SK-N-MC (cell line): Measurements from ENCODE around the gene G6PD.
"Not testable (repeated sequence)": the region's sequence is repeated elsewhere in the genome, so short reads cannot be mapped to it uniquely, and the experiment has no call there.

Source experiments
- DNase-seq: peaks from one replicate; pipeline ENCODE4 v3.0.0-alpha.2; 2011; ENCODE audit warnings: low read depth, low spot score
- H3K27ac ChIP-seq: fragments of 200-600 bp; sonication (generic); 2 replicates; pipeline ENCODE4 v1.5.1; 2016; ENCODE audit warnings: mixed run types
- H3K36me3 ChIP-seq: fragments of 200-600 bp; sonication (generic); 2 replicates; pipeline ENCODE4 v1.6.1; 2017; ENCODE audit warnings: antibody characterized with exemption, low read length, mixed read lengths; ENCODE audit not compliant: insufficient read depth
- H3K4me3 ChIP-seq: fragments of 200-600 bp; sonication (generic); 2 replicates; pipeline ENCODE4 v1.5.1; 2016
- H3K9ac ChIP-seq: fragments of 200-600 bp; sonication (generic); 2 replicates; pipeline ENCODE4 v1.8.0; 2017; ENCODE audit warnings: mixed run types, mixed read lengths; ENCODE audit not compliant: insufficient read length
- H3K9me3 ChIP-seq: fragments of 200-600 bp; sonication (generic); 2 replicates; pipeline ENCODE4 v1.6.1; 2017; ENCODE audit warnings: low read depth, mild to moderate bottlenecking, antibody characterized with exemption, low read length, moderate library complexity, mixed read lengths
- EZH2 ChIP-seq: fragments of 200-600 bp; sonication (generic); IDR thresholded peaks from one replicate; pipeline ENCODE4 v1.6.1; 2017; ENCODE audit warnings: antibody characterized with exemption
- FOXP2 ChIP-seq: optimal IDR thresholded peaks from 2 replicates; pipeline ENCODE3; 2011; ENCODE audit warnings: mild to moderate bottlenecking, moderate library complexity; ENCODE audit not compliant: insufficient read depth; ENCODE audit errors: extremely low read length, control extremely low read depth
- POLR2AphosphoS5 ChIP-seq: IDR thresholded peaks from 2 replicates; pipeline ENCODE4 v1.6.1; 2012; ENCODE audit warnings: mild to moderate bottlenecking, low read depth, low read length, borderline replicate concordance

The G6PD gene

DNA sequence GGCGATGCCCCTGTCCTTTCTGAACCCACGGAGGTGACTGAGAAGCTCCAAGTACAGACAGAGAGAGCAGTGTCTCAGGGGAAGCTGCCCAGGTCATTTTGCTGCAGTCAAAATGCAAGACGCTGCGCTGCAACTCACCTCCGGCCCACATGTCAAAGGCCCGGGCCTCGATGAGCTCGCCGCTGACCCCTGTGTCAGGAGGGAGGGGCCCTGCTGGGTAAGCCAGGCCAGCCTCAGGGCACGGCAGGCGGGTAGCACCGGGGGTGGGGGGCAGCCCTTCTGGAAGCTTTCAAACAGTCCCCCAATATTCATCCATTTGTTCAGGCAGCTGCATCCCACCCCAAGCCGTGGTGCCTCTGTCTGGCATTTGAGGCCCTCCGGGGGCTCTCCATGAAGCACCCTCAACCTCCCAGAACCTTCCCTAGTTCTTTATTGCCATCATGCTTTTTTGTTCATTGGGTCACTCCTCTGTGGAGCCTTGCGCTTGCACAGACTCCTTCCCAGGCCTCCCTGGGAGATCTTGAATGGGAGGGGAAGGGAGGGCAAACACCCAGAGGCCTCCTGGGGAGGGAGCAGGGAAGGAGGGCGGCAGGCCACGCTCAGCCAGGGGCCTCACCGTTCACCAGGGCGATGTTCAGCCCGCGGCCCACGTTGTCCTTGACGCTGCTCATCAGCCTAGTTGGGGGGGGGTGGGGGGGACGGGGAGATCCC is 38.8 kb downstream of the G6PD start:
- no peaks in the 10 kb centered on the region for H3K36me3 ChIP-seq
- H3K9ac ChIP-seq, result no peak overlapping the region
- no peaks in the 10 kb centered on the region for H3K9me3 ChIP-seq
- no peak overlapping the region for H3K27ac ChIP-seq
- DNase-seq, result no peak
- TF ChIP-seq EZH2 (no peak), POLR2AphosphoS5 (no peak), FOXP2 (no peak)
- no peak overlapping the region for H3K4me3 ChIP-seq

DNA sequence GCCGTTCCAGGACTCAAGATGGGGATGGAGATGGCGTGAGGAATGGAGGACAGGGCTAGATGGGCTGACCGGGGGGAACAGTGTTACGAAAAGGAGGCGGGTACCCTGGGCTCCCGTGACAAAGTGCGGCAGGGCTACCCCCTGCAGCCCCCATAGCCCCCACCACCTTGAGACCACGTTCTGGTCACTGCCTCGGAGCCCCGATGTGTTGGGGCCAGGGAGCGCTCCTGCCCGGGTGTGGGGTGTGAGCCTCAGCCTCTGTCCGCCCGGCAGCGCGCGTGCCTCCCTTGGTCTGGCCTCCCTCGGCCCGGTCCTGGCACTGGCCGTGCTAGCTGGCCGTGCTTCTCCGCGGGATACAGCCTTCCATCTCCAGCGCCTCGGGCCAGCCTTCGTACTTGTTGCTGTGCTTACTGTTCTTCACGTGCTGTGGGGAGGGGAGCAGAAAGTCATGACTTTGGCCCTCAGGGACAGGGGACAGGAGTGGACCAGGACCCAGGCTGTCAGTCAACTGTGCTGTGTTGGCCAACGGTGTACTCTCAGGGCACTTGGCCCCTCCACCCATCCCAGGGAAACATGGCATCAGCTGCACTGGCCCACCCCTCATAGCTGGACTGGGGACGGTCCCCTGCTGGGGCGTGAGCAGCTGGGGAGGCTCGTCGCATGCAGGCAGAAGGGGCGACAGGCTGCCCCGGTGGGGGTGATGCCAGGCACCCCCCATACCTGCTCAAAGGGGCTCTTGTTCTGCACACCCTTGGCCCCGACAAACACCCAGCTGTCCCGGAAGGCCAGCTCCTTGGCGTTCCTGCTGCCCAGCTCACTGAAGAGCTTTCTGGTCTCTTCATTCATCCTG is 39.9 kb downstream of the G6PD start:
- DNase-seq, result no peak
- H3K9me3 ChIP-seq, result no peaks in the 10 kb centered on the region
- no peaks in the 10 kb centered on the region for H3K36me3 ChIP-seq
- TF ChIP-seq EZH2 (no peak), FOXP2 (no peak)
- H3K4me3 ChIP-seq, result no peak overlapping the region
- H3K27ac ChIP-seq, result no peak overlapping the region
- H3K9ac ChIP-seq, result no peak overlapping the region

DNA sequence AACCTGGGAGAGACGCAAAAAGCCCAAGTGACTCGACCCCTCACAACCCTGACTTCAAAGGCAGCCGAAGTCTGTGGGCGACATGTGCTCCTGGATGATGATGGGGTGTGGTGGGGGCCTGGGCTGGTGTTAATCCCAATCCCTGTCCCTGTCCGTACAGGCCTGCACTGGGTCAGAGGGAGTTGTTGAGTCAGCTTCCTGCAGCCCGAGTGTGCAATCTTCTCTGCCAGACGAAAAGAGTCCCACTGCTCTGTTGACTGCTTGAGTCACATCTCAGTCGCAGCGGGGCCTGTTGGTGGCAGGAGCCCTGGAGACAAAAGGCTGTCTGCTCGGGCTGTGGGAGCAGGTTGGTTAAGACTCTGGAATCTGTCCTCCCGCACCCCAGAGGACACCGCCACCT is 40.9 kb downstream of the G6PD start:
- no peaks in the 10 kb centered on the region for H3K9me3 ChIP-seq
- no peak overlapping the region for H3K27ac ChIP-seq
- H3K36me3 ChIP-seq, result no peaks in the 10 kb centered on the region
- H3K9ac ChIP-seq, result no peak overlapping the region
- H3K4me3 ChIP-seq, result no peak overlapping the region
- no peak for DNase-seq
- TF ChIP-seq FOXP2, result no peak
- TF ChIP-seq EZH2, result no peak
- TF ChIP-seq POLR2AphosphoS5, result no peak

DNA sequence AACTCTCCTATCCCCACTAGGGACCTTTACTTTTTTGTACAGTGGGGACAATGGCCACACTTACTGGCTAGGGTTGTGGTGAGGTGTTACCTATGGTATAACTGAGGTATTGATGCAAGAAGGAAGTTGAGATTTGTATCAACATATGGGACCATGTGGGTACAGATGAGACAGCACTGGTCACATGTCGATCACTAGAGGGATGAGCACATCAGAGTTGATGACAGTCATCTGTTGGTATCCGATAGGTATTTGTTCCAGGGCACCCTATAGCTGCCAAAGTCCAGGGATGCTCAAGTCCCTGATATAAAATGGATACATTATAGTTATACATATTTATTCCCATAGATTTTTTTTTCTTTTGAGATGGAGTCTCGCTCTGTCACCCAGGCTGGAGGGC is 43.7 kb downstream of the G6PD start:
- no peak overlapping the region for H3K27ac ChIP-seq
- DNase-seq, result no peak
- H3K9me3 ChIP-seq, result no peaks in the 10 kb centered on the region
- H3K4me3 ChIP-seq, result no peak overlapping the region
- no peak overlapping the region for H3K9ac ChIP-seq
- TF ChIP-seq POLR2AphosphoS5 (no peak), FOXP2 (no peak), EZH2 (no peak)
- no peaks in the 10 kb centered on the region for H3K36me3 ChIP-seq

DNA sequence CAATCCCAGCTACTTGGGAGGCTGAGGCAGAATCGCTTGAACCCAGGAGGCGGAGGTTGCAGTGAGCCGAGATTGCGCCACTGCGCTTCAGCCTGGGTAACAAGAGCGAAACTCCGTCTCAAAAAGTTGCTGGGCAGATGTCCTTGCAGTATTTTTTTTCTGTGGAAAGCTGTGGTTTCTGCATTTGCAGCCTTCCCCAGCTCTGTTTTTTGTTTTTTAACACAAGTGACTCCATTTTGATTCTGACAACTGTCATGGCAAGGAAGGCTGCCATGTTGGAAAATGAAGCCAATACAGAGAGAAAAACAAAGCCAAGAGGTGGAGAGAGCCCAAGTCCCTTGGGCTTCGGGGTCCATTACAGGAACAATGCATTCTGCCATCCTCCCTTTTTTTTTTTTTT is 44.5 kb downstream of the G6PD start:
- no peak overlapping the region for H3K9ac ChIP-seq
- H3K36me3 ChIP-seq, result no peaks in the 10 kb centered on the region
- DNase-seq, result no peak
- no peaks in the 10 kb centered on the region for H3K9me3 ChIP-seq
- no peak overlapping the region for H3K27ac ChIP-seq
- TF ChIP-seq EZH2 (no peak), FOXP2 (no peak), POLR2AphosphoS5 (no peak)
- H3K4me3 ChIP-seq, result no peak overlapping the region

DNA sequence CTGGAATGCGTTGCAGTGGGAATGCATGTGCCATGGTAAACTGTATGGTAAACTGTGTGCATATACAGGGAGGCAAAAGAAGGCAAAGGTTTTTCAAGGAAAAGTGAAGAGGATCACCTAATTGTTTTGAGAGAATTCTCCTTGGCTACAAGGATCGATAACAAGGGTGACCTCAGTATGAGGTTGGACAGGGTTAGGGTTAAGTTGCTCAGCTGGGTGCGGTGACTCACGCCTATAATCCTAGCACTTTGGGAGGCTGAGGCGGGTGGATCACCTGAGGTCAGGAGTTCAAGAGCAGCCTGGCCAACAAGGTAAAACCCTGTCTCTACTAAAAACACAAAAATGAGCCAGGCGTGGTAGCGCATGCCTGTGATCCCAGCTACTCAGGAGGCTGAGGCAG is 45.2 kb downstream of the G6PD start:
- not testable (repeated sequence) for H3K4me3 ChIP-seq, H3K27ac ChIP-seq, DNase-seq, H3K9ac ChIP-seq, H3K9me3 ChIP-seq, H3K36me3 ChIP-seq

DNA sequence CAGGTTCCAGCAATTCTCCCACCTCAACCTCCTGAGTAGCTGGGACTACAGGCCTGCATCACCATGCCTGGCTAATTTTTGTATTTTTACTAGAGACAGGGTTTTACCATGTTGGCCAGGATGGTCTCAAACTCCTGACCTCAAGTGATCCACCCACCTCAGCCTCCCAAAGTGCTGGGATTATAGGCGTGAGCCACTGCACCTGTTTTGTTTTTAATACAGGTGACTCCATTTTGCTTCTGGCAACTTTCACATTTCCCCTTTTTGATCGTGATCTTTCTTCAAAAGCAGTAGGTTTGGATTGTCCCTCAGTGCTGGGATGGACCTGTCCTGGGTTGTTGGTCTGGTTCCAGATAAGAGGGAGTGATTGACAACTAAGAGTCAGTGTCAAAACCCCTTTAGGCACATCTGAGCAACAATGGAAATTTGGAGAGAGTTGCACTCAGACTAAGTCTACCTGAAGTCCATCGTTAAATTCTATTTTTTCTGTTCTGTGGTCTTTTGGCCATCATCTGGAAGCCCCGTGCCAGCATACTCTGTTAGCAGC is 50.0 kb downstream of the G6PD start:
- H3K9me3 ChIP-seq, H3K27ac ChIP-seq, H3K4me3 ChIP-seq, H3K9ac ChIP-seq, H3K36me3 ChIP-seq, DNase-seq: not testable (repeated sequence)

DNA sequence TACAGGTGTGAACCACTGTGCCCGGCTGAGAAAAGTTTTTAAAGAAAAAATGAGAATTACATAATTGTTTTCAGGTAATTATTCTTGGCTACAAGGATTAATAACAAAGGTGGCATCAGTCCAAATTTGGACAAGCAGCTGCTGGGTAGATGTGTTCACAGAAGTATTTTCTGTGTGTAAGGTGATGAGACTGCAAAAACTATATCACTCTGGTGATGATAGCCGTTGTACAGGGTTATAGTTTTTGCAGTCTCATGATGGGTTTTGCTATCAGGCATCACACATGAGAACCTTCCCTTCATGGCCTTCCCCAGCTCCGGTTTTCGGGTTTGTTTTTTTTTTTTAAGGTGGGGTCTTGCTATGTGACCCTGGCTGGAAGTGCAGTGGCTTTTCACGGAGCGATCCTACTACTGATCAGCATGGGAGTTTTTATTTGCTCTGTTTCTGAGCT is 51.1 kb downstream of the G6PD start:
- Histone ChIP-seq H3K9me3 (no peaks in the 10 kb centered on the region), H3K9ac (no peak overlapping the region), H3K36me3 (no peaks in the 10 kb centered on the region), H3K4me3 (no peak overlapping the region), H3K27ac (no peak overlapping the region)
- TF ChIP-seq POLR2AphosphoS5, result no peak
- no peak for TF ChIP-seq FOXP2
- TF ChIP-seq EZH2, result no peak
- DNase-seq, result no peak
